Suprapubic skin (tissue), 4 donors: ENCODE data around the gene ARPP19. TPM values are rescaled to one million over a fixed set of nuclear protein-coding genes. Genes with fewer than 3 reads are reported as not detected.
A peak's percentile ranks its signal among the peaks of the same experiment; 100 is the strongest.

Source experiments
- DNase-seq, 2 donors: peaks; one replicate each; pipeline ENCODE4 v3.0.0-alpha.2; 2019; ENCODE audit warnings: low spot score in 2 of 2
- H3K27ac ChIP-seq: fragments of 200-600 bp; sonication (generic); one replicate; pipeline ENCODE4 v1.5.1; 2019
- H3K27me3 ChIP-seq: fragments of 200-600 bp; sonication (generic); one replicate; pipeline ENCODE4 v1.5.1; 2019
- H3K36me3 ChIP-seq: fragments of 200-600 bp; sonication (generic); one replicate; pipeline ENCODE4 v1.5.1; 2019
- H3K4me1 ChIP-seq: fragments of 200-600 bp; sonication (generic); one replicate; pipeline ENCODE4 v1.5.1; 2019
- H3K4me3 ChIP-seq: fragments of 200-600 bp; sonication (generic); one replicate; pipeline ENCODE4 v1.5.1; 2019; ENCODE audit warnings: mild to moderate bottlenecking
- H3K9me3 ChIP-seq: fragments of 200-600 bp; sonication (generic); one replicate; pipeline ENCODE4 v1.5.1; 2019
- CTCF ChIP-seq, 2 donors: fragments of 200-600 bp in 1 of 2; fragments of 450-650 bp in 1 of 2; sonication (generic) in 1 of 2; IDR thresholded peaks; one replicate each; pipeline ENCODE4 v1.5.1; 2016 to 2019; ENCODE audit warnings: antibody characterized with exemption in 2 of 2, mild to moderate bottlenecking in 1 of 2, moderate library complexity in 1 of 2
- EP300 ChIP-seq: sonication (generic); formaldehyde crosslinking; IDR thresholded peaks from one replicate; pipeline ENCODE4 v1.6.1; 2017; ENCODE audit warnings: antibody characterized with exemption
- POLR2A ChIP-seq, 2 donors: fragments of 450-650 bp; IDR thresholded peaks; one replicate each; pipeline ENCODE4 v1.6.1; 2017; ENCODE audit warnings: antibody characterized with exemption in 2 of 2, mild to moderate bottlenecking in 2 of 2, moderate library complexity in 2 of 2
- POLR2AphosphoS5 ChIP-seq, 3 donors: sonication (generic); formaldehyde crosslinking; IDR thresholded peaks; one replicate each; pipeline ENCODE4 v1.6.1; 2017; ENCODE audit warnings: antibody characterized with exemption in 3 of 3
- WGBS: methylation state at CpG from one replicate; pipeline ENCODE4 v1.1.5; 2018; 5-methylcytosine and 5-hydroxymethylcytosine counted together
- total RNA-seq, 4 donors: library from RNA; depleted of rRNA; stranded (reverse); fragments of >200 nt; gene quantifications; one replicate each; pipeline ENCODE4 v1.1.0, GENCODE V29; 2016

ARPP19 gene
- total RNA-seq = 10 to 100 TPM; 69.5 to 96.5 (median 86.8) TPM

- Histone ChIP-seq H3K27ac (peak within 1 kb of the TSS; percentile 99), H3K4me3 (peak within 1 kb of the TSS; percentile 89), H3K36me3 (no peaks in the 10 kb centered on the region), H3K4me1 (peaks cover 33% of the 10 kb centered on the region), H3K27me3 (no peaks in the 10 kb centered on the region), H3K9me3 (no peaks in the 10 kb centered on the region)
- 8% methylated on average over 50 of the region's 82 CpGs for WGBS
- DNase-seq = peak; percentile 92 to 93
- TF ChIP-seq CTCF (IDR thresholded peaks at IDR 0.05) (peak in 1 of 2 donors; percentile 10), EP300 (no peak), POLR2A (IDR thresholded peaks at IDR 0.05) (peak in 1 of 2 donors; percentile 53), POLR2AphosphoS5 (IDR thresholded peaks at IDR 0.05) (peak; percentile 26 to 74 (median 59))
Observed at GRCh38 chr15:52568601-52569585, at the start of gene ARPP19. TSS of gene ARPP19 (minus strand) at chr15:52569030. CDS start at chr15:52568892, 138 bp downstream.

GRCh38 chr15:52617026-52617425 is 48.2 kb upstream of the ARPP19 start:
- H3K36me3 ChIP-seq = peaks cover 77% of the 10 kb centered on the region
- H3K4me3 ChIP-seq = no peak overlapping the region
- TF ChIP-seq EP300 = no peak
- no peak for TF ChIP-seq POLR2AphosphoS5 (IDR thresholded peaks at IDR 0.05)
- TF ChIP-seq POLR2A (IDR thresholded peaks at IDR 0.05) = no peak
- TF ChIP-seq CTCF (IDR thresholded peaks at IDR 0.05) = no peak
- WGBS = 91% methylated on average over 1 of the region's 1 CpG
- no peaks in the 10 kb centered on the region for H3K27me3 ChIP-seq
- no peak overlapping the region for H3K27ac ChIP-seq
- H3K9me3 ChIP-seq = no peaks in the 10 kb centered on the region
- H3K4me1 ChIP-seq = no peaks in the 10 kb centered on the region
- no peak for DNase-seq

- DNase-seq = no peak
- WGBS = 91% methylated on average over 2 of the region's 2 CpGs
- Histone ChIP-seq H3K36me3 (peaks cover 80% of the 10 kb centered on the region), H3K27ac (no peak overlapping the region), H3K27me3 (no peaks in the 10 kb centered on the region), H3K4me1 (no peaks in the 10 kb centered on the region), H3K4me3 (no peak overlapping the region), H3K9me3 (no peaks in the 10 kb centered on the region)
- TF ChIP-seq POLR2A (IDR thresholded peaks at IDR 0.05) (no peak), CTCF (IDR thresholded peaks at IDR 0.05) (no peak), POLR2AphosphoS5 (IDR thresholded peaks at IDR 0.05) (no peak), EP300 (no peak)
Observed at GRCh38 chr15:52615302-52615701, 46.5 kb upstream of the ARPP19 start.

- no peak overlapping the region for H3K27ac ChIP-seq
- no peaks in the 10 kb centered on the region for H3K27me3 ChIP-seq
- H3K9me3 ChIP-seq = no peaks in the 10 kb centered on the region
- peaks cover 85% of the 10 kb centered on the region for H3K36me3 ChIP-seq
- no peak for DNase-seq
- H3K4me1 ChIP-seq = no peaks in the 10 kb centered on the region
- no peak for TF ChIP-seq EP300
- TF ChIP-seq CTCF (IDR thresholded peaks at IDR 0.05) = no peak
- TF ChIP-seq POLR2A (IDR thresholded peaks at IDR 0.05) = no peak
- TF ChIP-seq POLR2AphosphoS5 (IDR thresholded peaks at IDR 0.05) = no peak
- H3K4me3 ChIP-seq = no peak overlapping the region
- 97% methylated on average over 5 of the region's 5 CpGs for WGBS
Observed at GRCh38 chr15:52609593-52609992, 40.8 kb upstream of the ARPP19 start.

GRCh38 chr15:52584414-52584813 is 15.6 kb upstream of the ARPP19 start:
- TF ChIP-seq POLR2AphosphoS5 (IDR thresholded peaks at IDR 0.05) = no peak
- TF ChIP-seq EP300 = no peak
- no peak for TF ChIP-seq POLR2A (IDR thresholded peaks at IDR 0.05)
- TF ChIP-seq CTCF (IDR thresholded peaks at IDR 0.05) = no peak
- no peak overlapping the region for H3K4me3 ChIP-seq
- no peak for DNase-seq
- H3K27me3 ChIP-seq = no peaks in the 10 kb centered on the region
- no peak overlapping the region for H3K27ac ChIP-seq
- H3K36me3 ChIP-seq = peaks cover 59% of the 10 kb centered on the region
- no peaks in the 10 kb centered on the region for H3K4me1 ChIP-seq
- WGBS = 91% methylated on average over 7 of the region's 7 CpGs
- no peaks in the 10 kb centered on the region for H3K9me3 ChIP-seq
